RPMI7951 (cell line): ENCODE data around the gene CCNQ. TPM values are rescaled to one million over a fixed set of nuclear protein-coding genes. Genes with fewer than 3 reads are reported as not detected.
A peak's percentile ranks its signal among the peaks of the same experiment; 100 is the strongest.

Experiments used
- DNase-seq: peaks from one replicate; pipeline ENCODE4 v3.0.0-alpha.2; 2012; ENCODE audit warnings: low read depth
- total RNA-seq: library from RNA; depleted of rRNA; stranded (reverse); fragments of >200 nt; shearing (Covaris generic); gene quantifications from 2 replicates; pipeline ENCODE4 v1.2.3, GENCODE V29; 2014; rRNA removed

CCNQ gene
- total RNA-seq, 1 experiment from 2014 or later = 28.1 TPM

- peak; percentile 32 for DNase-seq
Measured at GRCh38 chrX:153539171-153539978, 59.6 kb downstream of the CCNQ start.

DNA sequence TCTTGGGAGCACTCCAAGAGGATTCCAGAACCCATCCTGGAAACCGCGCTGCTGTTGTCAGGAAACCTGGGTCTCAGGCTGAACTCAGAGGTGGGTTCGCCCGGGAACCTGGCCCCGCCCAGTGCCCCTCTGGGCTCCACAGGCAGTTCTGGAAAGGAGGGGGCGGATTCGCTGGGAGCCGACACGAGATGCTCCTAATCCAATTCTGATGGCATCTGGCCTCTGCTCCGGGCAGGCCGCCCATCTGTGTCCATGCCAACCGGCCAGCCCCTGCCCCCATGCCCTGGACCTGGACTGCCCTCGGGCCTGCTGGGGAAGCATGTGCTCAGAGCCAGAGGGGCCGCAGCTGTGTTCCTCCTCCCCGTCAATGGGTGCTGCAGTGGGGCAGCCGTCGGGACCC, 60.5 kb downstream of the CCNQ start:
- DNase-seq = no peak

Other genes with a start within 250 kb of the CCNQ start
- not detected in 2 replicates for gene PNMA6E, start 197.8 kb downstream of the CCNQ start, total RNA-seq
- not detected in 2 replicates for gene ZFP92, start 187.7 kb downstream of the CCNQ start, total RNA-seq
- not detected in 2 replicates for gene TREX2, start 153.1 kb downstream of the CCNQ start, total RNA-seq
- gene HAUS7, start 128.6 kb downstream of the CCNQ start, total RNA-seq = 21.3 and 29.6 TPM in 2 replicates
- 6.6 and 6.8 TPM in 2 replicates for gene BGN, start 104.2 kb downstream of the CCNQ start, total RNA-seq
- not detected in 2 replicates for gene ATP2B3, start 81.5 kb downstream of the CCNQ start, total RNA-seq
- gene DUSP9, start 48.1 kb upstream of the CCNQ start, total RNA-seq = 0.20 TPM in 1 of 2 replicates, not detected in the other
- not detected in 2 replicates for gene PNCK, start 74.7 kb upstream of the CCNQ start, total RNA-seq
- gene SLC6A8, start 88.8 kb upstream of the CCNQ start, total RNA-seq = 4.7 and 5.2 TPM in 2 replicates
- gene BCAP31, start 125.2 kb upstream of the CCNQ start, total RNA-seq = 128 and 135 TPM in 2 replicates
- gene ABCD1, start 125.7 kb upstream of the CCNQ start, total RNA-seq = 7.0 and 9.8 TPM in 2 replicates
- gene PLXNB3, start 165.1 kb upstream of the CCNQ start, total RNA-seq = 2.0 and 3.8 TPM in 2 replicates
- gene SRPK3, start 181.9 kb upstream of the CCNQ start, total RNA-seq = 0.12 and 1.1 TPM in 2 replicates
- gene IDH3G, start 195.2 kb upstream of the CCNQ start, total RNA-seq = 67.7 and 69.4 TPM in 2 replicates
- 203 and 247 TPM in 2 replicates for gene SSR4, start 195.5 kb upstream of the CCNQ start, total RNA-seq
- gene PDZD4, start 231.4 kb upstream of the CCNQ start, total RNA-seq = 0.12 and 0.68 TPM in 2 replicates